Astrocyte of the cerebellum (primary cell): ENCODE data around the gene CAMKK2.

Experiments
- DNase-seq: peaks from one replicate; pipeline ENCODE4 v3.0.0-alpha.2; 2011; ENCODE audit warnings: low read depth
- H3K4me3 ChIP-seq: 2 replicates; pipeline ENCODE4 v1.5.1; 2011; ENCODE audit warnings: mild to moderate bottlenecking, low read depth, low read length, moderate library complexity
- in situ Hi-C: cut with HindIII; loops from 2 replicates; pipeline ENCODE4 v1.10.0; 2017; ENCODE audit warnings: low sequenced_read_pairs
- TF ChIP-seq, protein P1 (sequence below): IDR thresholded peaks from 2 replicates; pipeline ENCODE4 v1.5.1; 2012; ENCODE audit warnings: low read length, low read depth, moderate library complexity, mild to moderate bottlenecking; ENCODE audit errors: missing control alignments

CAMKK2 gene

DNA sequence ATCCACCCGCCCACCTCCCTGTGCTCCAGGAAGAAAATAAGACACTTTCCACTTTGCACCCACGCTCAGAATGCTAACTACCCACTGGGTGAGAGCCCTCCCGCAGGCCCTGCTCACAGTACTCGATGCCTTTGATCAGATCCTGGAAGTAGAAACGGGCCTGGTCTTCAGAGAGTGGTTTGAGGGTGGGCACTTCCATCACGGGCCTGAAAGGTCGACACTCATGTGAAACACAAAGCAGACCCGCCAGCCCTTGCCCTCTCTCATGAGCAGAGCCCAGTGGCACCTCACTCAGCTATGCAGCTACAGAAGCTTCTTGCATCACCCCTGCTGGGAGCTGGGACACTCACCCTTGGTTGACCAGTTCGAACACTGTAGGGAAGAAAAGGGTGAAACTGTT lies 41.1 kb downstream of the CAMKK2 start:
- in situ Hi-C loops: no loop called here
- TF ChIP-seq, protein P1, sequence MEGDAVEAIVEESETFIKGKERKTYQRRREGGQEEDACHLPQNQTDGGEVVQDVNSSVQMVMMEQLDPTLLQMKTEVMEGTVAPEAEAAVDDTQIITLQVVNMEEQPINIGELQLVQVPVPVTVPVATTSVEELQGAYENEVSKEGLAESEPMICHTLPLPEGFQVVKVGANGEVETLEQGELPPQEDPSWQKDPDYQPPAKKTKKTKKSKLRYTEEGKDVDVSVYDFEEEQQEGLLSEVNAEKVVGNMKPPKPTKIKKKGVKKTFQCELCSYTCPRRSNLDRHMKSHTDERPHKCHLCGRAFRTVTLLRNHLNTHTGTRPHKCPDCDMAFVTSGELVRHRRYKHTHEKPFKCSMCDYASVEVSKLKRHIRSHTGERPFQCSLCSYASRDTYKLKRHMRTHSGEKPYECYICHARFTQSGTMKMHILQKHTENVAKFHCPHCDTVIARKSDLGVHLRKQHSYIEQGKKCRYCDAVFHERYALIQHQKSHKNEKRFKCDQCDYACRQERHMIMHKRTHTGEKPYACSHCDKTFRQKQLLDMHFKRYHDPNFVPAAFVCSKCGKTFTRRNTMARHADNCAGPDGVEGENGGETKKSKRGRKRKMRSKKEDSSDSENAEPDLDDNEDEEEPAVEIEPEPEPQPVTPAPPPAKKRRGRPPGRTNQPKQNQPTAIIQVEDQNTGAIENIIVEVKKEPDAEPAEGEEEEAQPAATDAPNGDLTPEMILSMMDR: no peak
- DNase-seq: no peak
- H3K4me3 ChIP-seq: no peak overlapping the region

DNA sequence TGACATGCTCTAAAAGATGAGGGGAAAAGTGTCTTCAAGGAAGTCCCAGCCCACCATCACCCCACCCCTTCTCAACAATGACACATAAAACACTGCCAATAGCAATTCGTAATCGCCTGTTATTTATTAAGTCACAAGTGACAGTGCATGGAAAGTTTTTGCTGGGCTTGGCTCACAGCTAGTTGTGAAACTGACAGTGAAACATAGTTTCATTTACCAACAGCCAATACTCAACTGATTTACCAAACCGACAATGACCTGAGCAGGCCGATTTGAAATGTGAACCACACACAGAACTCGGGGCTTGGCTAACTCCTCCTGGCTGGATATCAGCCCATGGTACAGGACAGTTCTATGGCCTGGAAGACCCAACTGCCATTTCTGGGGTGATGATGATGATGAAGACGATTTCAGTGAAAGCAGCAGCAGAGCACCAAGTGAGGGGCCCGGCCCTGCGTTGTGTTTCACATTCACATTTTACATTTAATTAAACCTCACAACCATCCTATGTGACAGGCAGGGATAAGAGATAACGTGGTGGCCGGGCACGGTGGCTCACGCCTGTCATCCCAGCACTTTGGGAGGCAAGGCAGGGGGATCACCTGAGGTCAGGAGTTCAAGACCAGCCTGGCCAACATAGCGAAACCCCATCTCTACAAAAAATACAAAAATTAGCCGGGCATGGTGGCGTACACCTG lies 42.7 kb downstream of the CAMKK2 start:
- no peak overlapping the region for H3K4me3 ChIP-seq
- in situ Hi-C loops: loop anchor here (5.0 kb wide), 1 partner anchor 36 kb away; no protein-coding TSS in a partner anchor
- DNase-seq: no peak
- TF ChIP-seq, protein P1: no peak

DNA sequence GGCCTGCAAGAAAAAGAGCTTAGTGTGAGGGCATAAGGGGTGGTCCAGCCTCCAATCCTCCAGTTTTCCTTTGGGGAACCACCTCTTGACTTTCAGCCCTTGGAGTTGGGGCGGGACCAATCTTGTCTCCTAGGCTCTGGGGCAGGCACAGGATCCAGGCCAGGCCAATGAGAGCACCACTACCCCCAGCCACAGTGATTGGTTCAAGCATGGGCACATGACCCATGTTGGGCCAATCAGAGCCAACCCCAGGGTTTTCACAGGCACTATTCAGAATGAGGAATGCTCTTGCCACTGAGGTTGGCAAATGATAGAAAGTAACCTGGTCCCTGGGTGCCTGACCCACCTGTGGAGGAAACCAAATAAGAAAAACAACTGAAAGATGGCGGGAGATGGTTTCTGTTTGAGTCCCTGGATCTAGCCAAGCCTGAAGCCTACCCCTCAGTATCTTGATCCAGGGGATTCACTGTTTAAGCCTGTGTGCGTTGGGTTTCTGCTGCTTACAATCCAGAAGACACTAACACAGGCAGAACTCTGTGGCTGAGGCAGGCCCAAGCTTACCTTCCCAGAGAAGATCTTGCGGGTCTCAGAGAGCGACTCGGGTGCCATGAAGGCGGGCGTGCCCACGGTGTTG lies 43.7 kb downstream of the CAMKK2 start:
- no peak for DNase-seq
- H3K4me3 ChIP-seq: no peak overlapping the region
- in situ Hi-C loops: loop anchor here (5.0 kb wide), 1 partner anchor 36 kb away; no protein-coding TSS in a partner anchor
- TF ChIP-seq, protein P1: no peak

DNA sequence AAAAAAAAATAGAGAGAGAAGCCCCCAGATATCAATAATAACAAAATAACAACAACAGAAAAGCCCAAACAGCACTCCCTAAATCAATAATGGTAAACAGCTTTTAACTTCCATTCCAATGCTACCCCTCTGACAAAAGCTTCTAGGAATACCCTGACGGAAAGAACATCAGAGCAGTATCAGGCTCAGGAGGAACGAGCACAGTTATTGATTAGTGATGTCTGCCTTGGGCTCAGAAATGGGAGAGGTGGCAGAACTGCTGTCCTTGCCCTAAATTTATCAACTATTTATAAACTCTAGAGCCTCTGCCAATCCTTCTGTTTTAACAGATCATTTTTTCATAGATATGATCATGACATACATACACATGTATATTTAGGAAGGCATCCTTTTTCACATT lies 44.7 kb downstream of the CAMKK2 start:
- in situ Hi-C loops: loop anchor here (5.0 kb wide), 1 partner anchor 35 kb away; no protein-coding TSS in a partner anchor
- no peak overlapping the region for H3K4me3 ChIP-seq
- TF ChIP-seq, protein P1: no peak

DNA sequence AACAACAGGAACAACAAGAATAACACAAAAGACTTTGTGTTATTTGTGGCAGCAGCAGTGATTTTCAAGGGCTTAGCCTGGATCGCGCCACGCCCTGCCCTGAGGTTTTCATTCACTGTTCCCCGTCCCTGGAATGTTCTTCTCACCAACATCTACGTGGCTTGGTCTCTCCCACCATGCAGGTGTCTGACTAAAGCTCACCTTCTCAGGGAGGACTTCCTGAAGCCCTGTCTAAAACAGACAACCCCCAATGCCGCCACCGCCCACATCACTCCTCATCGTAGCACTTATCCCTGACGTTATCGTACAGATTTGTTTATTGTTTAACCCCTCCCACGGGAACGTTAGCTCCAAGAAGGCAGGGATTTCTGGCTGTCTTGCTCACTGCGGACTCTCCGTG lies 46.1 kb downstream of the CAMKK2 start:
- DNase-seq: no peak
- in situ Hi-C loops: loop anchor here (5.0 kb wide), 1 partner anchor 33 kb away; no protein-coding TSS in a partner anchor
- H3K4me3 ChIP-seq: no peak overlapping the region
- TF ChIP-seq, protein P1: no peak

More for the DNA sequence above, 44.7 kb downstream of the CAMKK2 start:
- no peak for DNase-seq

DNA sequence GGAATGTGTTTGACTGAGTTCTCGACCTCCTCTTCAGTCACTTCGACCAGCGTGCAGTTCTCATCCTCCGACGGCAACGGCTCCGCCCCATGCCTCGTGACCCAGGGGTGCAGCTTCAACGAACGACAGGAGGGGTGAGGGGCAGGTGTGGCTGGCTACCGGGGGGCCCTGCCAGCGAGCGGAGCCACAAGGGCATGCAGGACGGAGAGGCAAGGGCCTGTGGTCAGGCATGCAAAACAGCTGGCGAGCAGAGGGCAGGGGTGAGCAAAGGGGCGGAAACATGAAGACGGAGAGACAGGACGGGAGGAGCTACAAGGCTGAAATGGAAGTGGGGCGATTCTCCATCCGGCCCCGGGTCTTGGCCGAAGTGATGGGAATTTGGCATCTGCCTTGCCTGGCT lies 47.9 kb downstream of the CAMKK2 start:
- TF ChIP-seq, protein P1: no peak
- no peak overlapping the region for H3K4me3 ChIP-seq
- in situ Hi-C loops: no loop called here
- DNase-seq: no peak
